H9 (cell line): ENCODE measurements around the gene ABCD1. TPM values are rescaled to one million over a fixed set of nuclear protein-coding genes. Genes with fewer than 3 reads are reported as not detected.

Source experiments
- DNase-seq: peaks from one replicate; pipeline ENCODE4 v3.0.0-alpha.2; 2017
- H2AFZ ChIP-seq: one replicate; pipeline ENCODE4 v1.6.1; 2013; ENCODE audit warnings: mild to moderate bottlenecking, low read length, control low read depth, moderate library complexity
- H2AK5ac ChIP-seq: 2 replicates; pipeline ENCODE4 v1.6.1; 2013; ENCODE audit warnings: low read length, control low read depth, mixed read lengths; ENCODE audit not compliant: insufficient read length
- H2BK120ac ChIP-seq: one replicate; pipeline ENCODE4 v1.6.1; 2013; ENCODE audit warnings: low read depth, mild to moderate bottlenecking, low read length, control low read depth, inconsistent platforms; ENCODE audit not compliant: poor library complexity, severe bottlenecking
- H2BK12ac ChIP-seq: 2 replicates; pipeline ENCODE4 v1.6.1; 2013; ENCODE audit warnings: low read length, control low read depth, mixed read lengths, low read depth; ENCODE audit not compliant: insufficient read length
- H2BK15ac ChIP-seq: 2 replicates; pipeline ENCODE4 v1.6.1; 2013; ENCODE audit warnings: low read depth, low read length, control low read depth
- H2BK20ac ChIP-seq: one replicate; pipeline ENCODE4 v1.6.1; 2013; ENCODE audit warnings: low read depth, mild to moderate bottlenecking, low read length, control low read depth, inconsistent platforms; ENCODE audit not compliant: poor library complexity, severe bottlenecking
- H2BK5ac ChIP-seq: 2 replicates; pipeline ENCODE4 v1.6.1; 2013; ENCODE audit warnings: low read length, control low read depth, mixed read lengths; ENCODE audit not compliant: insufficient read length
- H3K14ac ChIP-seq: 2 replicates; pipeline ENCODE4 v1.6.1; 2013; ENCODE audit warnings: low read length, control low read depth; ENCODE audit not compliant: insufficient read depth
- H3K18ac ChIP-seq: 2 replicates; pipeline ENCODE4 v1.6.1; 2013; ENCODE audit warnings: low read depth, mild to moderate bottlenecking, mixed read lengths, low read length, control low read depth; ENCODE audit not compliant: insufficient read length
- H3K23ac ChIP-seq: 2 replicates; pipeline ENCODE4 v1.6.1; 2013; ENCODE audit warnings: low read length, control low read depth, mixed read lengths, low read depth; ENCODE audit not compliant: insufficient read length
- H3K23me2 ChIP-seq: 2 replicates; pipeline ENCODE4 v1.6.1; 2013; ENCODE audit warnings: low read depth, mild to moderate bottlenecking, mixed read lengths, low read length, control low read depth; ENCODE audit not compliant: insufficient read length, poor library complexity, severe bottlenecking
- H3K27ac ChIP-seq: 2 replicates; pipeline ENCODE4 v1.5.1; 2013; ENCODE audit warnings: low read length, control low read depth, mixed read lengths, low read depth; ENCODE audit not compliant: insufficient read length
- H3K27me3 ChIP-seq: 2 replicates; pipeline ENCODE4 v1.6.1; 2013; ENCODE audit warnings: low read length, control low read depth, inconsistent platforms; ENCODE audit not compliant: insufficient read depth
- H3K4ac ChIP-seq: 2 replicates; pipeline ENCODE4 v1.6.1; 2013; ENCODE audit warnings: low read depth, mild to moderate bottlenecking, control low read depth, inconsistent platforms, low read length, moderate library complexity
- H3K4me1 ChIP-seq: 2 replicates; pipeline ENCODE4 v1.6.1; 2013; ENCODE audit warnings: low read length, control low read depth, inconsistent platforms; ENCODE audit not compliant: insufficient read depth
- H3K4me2 ChIP-seq: 2 replicates; pipeline ENCODE4 v1.6.1; 2013; ENCODE audit warnings: low read length, control low read depth, mixed read lengths; ENCODE audit not compliant: insufficient read length, insufficient read depth
- H3K56ac ChIP-seq: 2 replicates; pipeline ENCODE4 v1.6.1; 2013; ENCODE audit warnings: low read depth, mild to moderate bottlenecking, mixed read lengths, low read length, control low read depth; ENCODE audit not compliant: insufficient read length
- H3K79me1 ChIP-seq: 2 replicates; pipeline ENCODE4 v1.6.1; 2013; ENCODE audit warnings: low read depth, mild to moderate bottlenecking, moderate library complexity, low read length, control low read depth, inconsistent platforms; ENCODE audit not compliant: insufficient read depth, poor library complexity, severe bottlenecking
- H3K79me2 ChIP-seq: 2 replicates; pipeline ENCODE4 v1.6.1; 2013; ENCODE audit warnings: low read length, control low read depth, inconsistent platforms; ENCODE audit not compliant: insufficient read depth
- H3K9ac ChIP-seq: 2 replicates; pipeline ENCODE4 v1.6.1; 2013; ENCODE audit warnings: low read length, control low read depth, mixed read lengths; ENCODE audit not compliant: insufficient read length; ENCODE audit errors: extremely low read depth
- H3K9me3 ChIP-seq: one replicate; pipeline ENCODE4 v1.6.1; 2013; ENCODE audit warnings: low read depth, low read length, inconsistent platforms; ENCODE audit not compliant: control insufficient read depth
- H3T11ph ChIP-seq: one replicate; pipeline ENCODE4 v1.6.1; 2013; ENCODE audit warnings: mild to moderate bottlenecking, low read length, control low read depth, inconsistent platforms
- H4K20me1 ChIP-seq: one replicate; pipeline ENCODE4 v1.6.1; 2013; ENCODE audit not compliant: control insufficient read depth, insufficient read length, insufficient read depth
- H4K5ac ChIP-seq: 2 replicates; pipeline ENCODE4 v1.6.1; 2013; ENCODE audit warnings: low read depth, mild to moderate bottlenecking, mixed read lengths, low read length, control low read depth; ENCODE audit not compliant: insufficient read length
- H4K8ac ChIP-seq: replicated peaks from 2 replicates; pipeline ENCODE4 v1.6.1; 2013; ENCODE audit warnings: low read length, control low read depth, mixed read lengths, low read depth; ENCODE audit not compliant: insufficient read length
- H4K91ac ChIP-seq: 2 replicates; pipeline ENCODE4 v1.6.1; 2013; ENCODE audit warnings: low read depth, mild to moderate bottlenecking, moderate library complexity, mixed read lengths, low read length, control low read depth; ENCODE audit not compliant: insufficient read length
- H3K27ac Mint-ChIP-seq, 3 experiments: 2 replicates in 2 of 3; 3 replicates in 1 of 3; pipeline ENCODE4 v1.8.0; 2020 to 2021; ENCODE audit warnings: mixed read lengths in 3 of 3, mild to moderate bottlenecking in 1 of 3, moderate library complexity in 1 of 3
- H3K27me3 Mint-ChIP-seq: 2 replicates; pipeline ENCODE4 v1.8.0; 2021; ENCODE audit warnings: low read depth, mild to moderate bottlenecking, moderate library complexity, mixed read lengths
- H3K36me3 Mint-ChIP-seq, 3 experiments: 2 replicates in 2 of 3; 3 replicates in 1 of 3; pipeline ENCODE4 v1.8.0; 2020 to 2021; ENCODE audit warnings: low read depth in 3 of 3, mixed read lengths in 3 of 3; ENCODE audit not compliant: insufficient read depth in 1 of 3
- H3K4me1 Mint-ChIP-seq, 2 experiments: 2 replicates each; pipeline ENCODE4 v1.8.0; 2020; ENCODE audit warnings: mixed read lengths in 2 of 2
- H3K4me3 Mint-ChIP-seq, 2 experiments: 2 replicates in 1 of 2; 3 replicates in 1 of 2; pipeline ENCODE4 v1.8.0; 2020 to 2021; ENCODE audit warnings: mild to moderate bottlenecking in 2 of 2, mixed read lengths in 2 of 2, moderate library complexity in 1 of 2
- H3K9me3 Mint-ChIP-seq, 2 experiments: 2 replicates in 1 of 2; 3 replicates in 1 of 2; pipeline ENCODE4 v1.8.0; 2020; ENCODE audit warnings: mild to moderate bottlenecking in 2 of 2, mixed read lengths in 2 of 2, moderate library complexity in 1 of 2
- CTCF ChIP-seq: fragments of 200-600 bp; sonication (generic); conservative IDR thresholded peaks from 3 replicates; pipeline ENCODE4 v1.8.0; 2021; ENCODE audit warnings: antibody characterized with exemption, mild to moderate bottlenecking
- WGBS: extraction: QIAGEN DNeasy Blood & Tissue Kit; methylation state at CpG from one replicate; pipeline ENCODE4 v1.1.7; 2013; ENCODE audit warnings: missing lambda C conversion rate, low lambda C conversion rate, mixed read lengths; ENCODE audit not compliant: insufficient read length; ENCODE audit errors: extremely low coverage; 5-methylcytosine and 5-hydroxymethylcytosine counted together
- total RNA-seq: library from RNA; stranded (reverse); gene quantifications from 2 replicates; pipeline ENCODE4 v1.2.1, GENCODE V29; 2021

ABCD1 gene
- total RNA-seq, 1 experiment from 2014 or later, result 11.1 TPM

DNA sequence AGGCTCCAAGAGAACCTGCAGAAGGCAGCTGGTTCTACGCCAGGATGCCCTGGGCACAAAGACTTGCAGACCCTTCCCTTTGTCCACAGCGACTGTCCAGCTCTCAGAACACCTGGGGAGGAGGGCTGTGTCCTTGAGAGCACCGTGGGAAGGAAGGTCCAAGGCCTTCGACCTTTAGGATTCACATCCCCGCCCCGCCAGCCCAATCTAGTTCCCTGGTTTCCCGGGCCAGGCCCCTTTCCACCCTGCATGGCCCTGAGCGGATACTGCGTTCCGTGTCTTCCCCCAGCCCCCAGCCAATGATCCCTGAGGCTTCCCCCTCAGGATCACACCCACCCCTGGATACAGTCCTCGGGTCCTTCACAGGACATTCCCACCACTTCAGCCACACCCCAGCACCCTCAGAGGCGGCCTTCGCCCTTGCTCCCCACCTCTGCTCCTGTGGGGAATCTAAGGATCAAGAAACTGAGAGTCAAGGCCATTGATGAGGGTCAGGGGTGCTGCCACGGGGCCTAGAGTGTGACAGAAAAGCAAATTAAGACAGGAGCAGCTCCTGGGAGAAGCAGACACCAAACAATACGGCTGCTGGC, 9.1 kb downstream of the ABCD1 start:
- Histone ChIP-seq H3K4me1 (no peaks in the 10 kb centered on the region), H2BK15ac (no peak overlapping the region), H2BK120ac (no peak overlapping the region), H3K56ac (no peak overlapping the region), H2AK5ac (no peak overlapping the region), H3K14ac (no peak overlapping the region), H3K4ac (no peak overlapping the region), H3K79me1 (no peaks in the 10 kb centered on the region), H2BK20ac (no peak overlapping the region), H3T11ph (no peak overlapping the region), H2BK12ac (no peak overlapping the region), H3K27ac (no peak overlapping the region), H3K23me2 (no peaks in the 10 kb centered on the region), H4K8ac (no peak overlapping the region), H3K9ac (no peak overlapping the region), H3K27me3 (no peaks in the 10 kb centered on the region), H4K20me1 (no peaks in the 10 kb centered on the region), H4K91ac (no peak overlapping the region), H2BK5ac (no peak overlapping the region), H2AFZ (no peak overlapping the region), H3K9me3 (peaks cover 48% of the 10 kb centered on the region), H3K18ac (no peak overlapping the region), H4K5ac (no peak overlapping the region), H3K4me2 (no peak overlapping the region), H3K79me2 (no peaks in the 10 kb centered on the region), H3K23ac (no peak overlapping the region)
- H3K4me1 Mint-ChIP-seq, result peaks cover 7 to 8% of the 10 kb centered on the region in 2 experiments
- H3K27ac Mint-ChIP-seq, result no peak overlapping the region
- no peak for TF ChIP-seq CTCF
- WGBS, result no CpG with 5 or more reads among the region's 15 CpGs
- H3K27me3 Mint-ChIP-seq, result no peaks in the 10 kb centered on the region; the same call in 1 of the 2 replicates
- H3K4me3 Mint-ChIP-seq, result no peak overlapping the region
- H3K36me3 Mint-ChIP-seq, result peaks cover 12 to 47% (median 33%) of the 10 kb centered on the region in 3 experiments
- DNase-seq, result no peak
- H3K9me3 Mint-ChIP-seq, result peaks cover 75 to 80% of the 10 kb centered on the region in 2 experiments
